ENCODE results near the gene FOXJ1.
"Not testable (repeated sequence)": the region's sequence is repeated elsewhere in the genome, so short reads cannot be mapped to it uniquely, and the experiment has no call there.

Gene FOXJ1, protein sequence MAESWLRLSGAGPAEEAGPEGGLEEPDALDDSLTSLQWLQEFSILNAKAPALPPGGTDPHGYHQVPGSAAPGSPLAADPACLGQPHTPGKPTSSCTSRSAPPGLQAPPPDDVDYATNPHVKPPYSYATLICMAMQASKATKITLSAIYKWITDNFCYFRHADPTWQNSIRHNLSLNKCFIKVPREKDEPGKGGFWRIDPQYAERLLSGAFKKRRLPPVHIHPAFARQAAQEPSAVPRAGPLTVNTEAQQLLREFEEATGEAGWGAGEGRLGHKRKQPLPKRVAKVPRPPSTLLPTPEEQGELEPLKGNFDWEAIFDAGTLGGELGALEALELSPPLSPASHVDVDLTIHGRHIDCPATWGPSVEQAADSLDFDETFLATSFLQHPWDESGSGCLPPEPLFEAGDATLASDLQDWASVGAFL

DNA sequence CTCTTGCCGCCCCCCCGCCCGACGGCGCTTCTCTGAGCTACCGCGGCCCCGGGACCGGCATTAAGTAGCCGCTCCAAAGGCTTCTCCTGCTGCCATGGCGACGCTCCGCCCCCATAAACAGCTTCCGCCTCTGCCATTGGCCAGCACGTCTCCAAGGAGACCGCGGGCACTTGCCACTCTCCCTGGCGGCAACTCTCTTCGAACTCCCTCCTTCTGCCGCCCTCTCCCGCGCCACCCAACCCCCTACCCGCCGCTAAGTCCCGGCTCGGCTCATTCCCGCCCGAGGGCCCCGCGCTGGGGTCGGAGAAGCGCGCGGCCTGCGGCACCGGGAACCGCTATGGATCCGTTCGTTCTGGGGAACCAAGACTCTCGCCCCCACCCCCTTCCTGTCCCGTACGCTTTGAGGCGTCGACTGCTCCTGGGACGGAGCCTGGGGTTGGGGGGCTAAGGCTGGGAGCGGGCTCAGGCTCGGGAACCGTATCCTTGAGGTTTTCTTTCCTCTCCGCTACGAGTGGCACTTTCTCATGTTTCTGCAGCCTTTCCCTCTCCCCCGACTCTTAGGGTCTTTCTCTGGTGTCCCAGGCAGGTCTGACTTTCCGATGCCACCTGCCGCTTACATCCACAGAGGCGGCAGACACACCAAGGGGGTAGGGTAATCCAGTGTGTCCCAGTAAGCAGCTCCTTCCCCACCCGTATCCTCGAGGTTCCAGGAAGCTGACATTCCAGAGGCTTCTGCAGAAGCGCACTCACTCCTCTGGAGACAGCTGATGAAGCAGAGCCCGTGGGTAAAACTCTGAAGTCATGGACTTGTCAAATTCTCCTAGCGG lies at the start of gene FOXJ1:
Gene FOXJ1, minus strand, starts transcription at position 34 of the 827 bp plus-strand sequence. CDS start 850 bp downstream, outside the sequence.
- DNase-seq: peak; percentile 85 to 99 (median 92)
- intact Hi-C loops (cut with DNase I): no loop called here

DNA sequence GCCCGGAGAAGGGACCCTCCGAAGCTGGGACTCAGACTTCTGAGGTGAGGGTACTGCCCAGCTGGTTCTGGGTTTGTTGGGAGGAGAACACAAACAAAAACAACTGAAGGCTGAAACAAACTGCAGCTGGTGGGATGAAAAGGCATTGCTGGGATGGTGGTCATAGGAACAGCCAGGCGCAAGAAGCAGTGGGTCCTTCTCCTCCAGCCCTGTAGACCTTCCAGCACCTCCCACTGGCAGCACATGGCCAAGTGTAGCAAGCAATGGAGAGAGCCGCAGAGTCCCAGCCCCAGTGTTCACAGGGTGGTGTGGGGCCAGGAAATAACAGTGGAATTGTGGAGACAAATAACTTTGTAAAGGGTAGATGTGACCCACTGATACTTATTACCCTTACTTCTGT lies 48.7 kb upstream of the FOXJ1 start:
- intact Hi-C loops (cut with DNase I): no loop called here
- no peak for DNase-seq

DNA sequence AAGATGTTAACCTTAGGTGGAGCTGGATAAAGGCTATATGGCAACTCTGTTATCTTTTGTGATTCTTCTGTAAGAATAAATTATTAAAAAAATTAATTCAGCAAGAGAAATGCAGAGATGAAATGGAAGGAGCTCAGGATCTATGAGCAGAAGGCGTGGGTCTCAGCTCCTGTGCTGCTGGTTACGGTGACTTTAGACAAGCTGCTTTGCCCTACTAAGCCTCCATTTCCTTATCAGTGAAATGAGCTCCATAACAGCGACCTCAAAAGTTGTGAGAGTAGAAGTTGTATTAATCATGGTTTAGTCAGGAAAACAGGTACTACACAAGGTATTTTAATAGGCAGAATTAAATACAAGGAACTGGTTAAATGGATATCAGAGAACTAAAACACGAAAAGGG lies 48.2 kb upstream of the FOXJ1 start:
- DNase-seq: no peak
- intact Hi-C loops (cut with DNase I): no loop called here

DNA sequence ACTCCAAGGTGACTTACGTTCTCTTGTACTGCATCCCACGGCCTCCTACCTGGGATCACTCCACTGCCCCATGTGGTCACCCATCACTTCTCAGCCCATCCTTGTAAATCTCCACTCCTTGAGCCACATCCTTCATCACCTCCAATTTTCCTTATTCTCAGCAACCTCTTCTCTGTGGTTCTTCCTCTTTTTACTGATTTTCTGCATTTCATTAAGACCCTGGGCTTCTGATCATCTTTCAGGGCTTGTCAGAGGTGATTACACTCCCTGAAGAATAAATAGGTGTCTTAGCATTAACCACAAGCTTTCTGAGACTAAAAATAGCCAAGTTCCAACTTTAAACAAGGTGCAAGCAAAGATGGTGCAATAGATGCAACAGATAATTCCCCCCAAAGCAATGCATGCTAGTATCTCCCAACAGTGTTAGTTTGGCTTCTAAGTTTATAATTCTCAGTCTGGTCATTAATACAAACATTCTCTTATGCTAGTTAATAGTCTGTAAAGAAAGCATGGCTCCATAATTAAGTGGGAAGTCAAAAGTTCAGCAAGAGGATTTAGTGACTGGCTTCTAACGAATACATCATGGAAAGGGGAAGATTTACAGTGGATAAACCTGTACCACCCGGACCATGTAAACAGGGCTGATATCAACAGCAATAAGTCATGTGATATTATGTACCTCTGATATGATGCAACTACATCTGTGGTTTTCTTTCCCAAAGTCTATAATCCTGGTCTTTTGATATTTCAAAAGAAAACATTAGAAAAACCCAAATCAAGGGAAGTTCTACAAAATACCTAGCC lies 47.4 kb upstream of the FOXJ1 start:
- intact Hi-C loops (cut with DNase I): no loop called here
- no peak for DNase-seq

DNA sequence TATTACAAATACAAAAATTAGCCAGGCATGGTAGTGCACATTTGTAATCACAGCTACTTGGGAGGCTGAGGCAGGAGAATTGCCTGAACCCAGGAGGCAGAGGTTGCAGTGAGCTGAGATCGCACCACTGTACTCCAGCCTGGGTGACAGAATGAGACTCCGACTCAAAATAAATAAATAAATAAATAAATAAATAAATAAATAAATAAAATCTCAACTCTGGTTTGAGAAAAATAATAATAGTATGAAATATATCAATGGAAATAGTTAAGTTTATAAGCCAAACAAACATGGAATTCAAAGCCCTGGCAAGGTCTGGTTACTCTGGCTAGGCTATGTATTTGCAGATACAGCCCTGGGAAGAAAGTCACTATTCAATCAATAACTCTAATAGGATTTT lies 45.7 kb upstream of the FOXJ1 start:
- intact Hi-C loops (cut with DNase I); DNase-seq: not testable (repeated sequence)

DNA sequence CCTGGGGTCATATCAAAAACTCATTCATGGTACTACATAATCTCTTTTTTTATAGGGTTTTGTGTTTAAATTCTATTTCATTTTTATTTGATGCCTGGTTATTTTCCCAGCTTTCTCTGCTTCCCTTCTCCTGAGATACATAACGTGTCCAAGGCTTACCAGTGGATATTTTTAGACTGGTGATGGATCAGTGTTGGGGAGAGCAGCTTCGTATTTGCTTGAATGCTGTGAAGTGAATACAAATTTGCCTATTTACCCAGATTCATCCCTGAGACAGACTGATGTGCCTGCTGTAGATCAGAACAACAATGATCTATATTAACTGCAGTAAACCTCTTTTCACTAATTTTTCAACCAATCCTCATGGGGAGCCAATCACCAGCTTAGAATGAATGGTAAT lies 43.2 kb upstream of the FOXJ1 start:
- no peak for DNase-seq
- intact Hi-C loops (cut with DNase I): loop anchor here (5.0 kb wide), 1 partner anchor 93 kb away; no protein-coding TSS in a partner anchor

DNA sequence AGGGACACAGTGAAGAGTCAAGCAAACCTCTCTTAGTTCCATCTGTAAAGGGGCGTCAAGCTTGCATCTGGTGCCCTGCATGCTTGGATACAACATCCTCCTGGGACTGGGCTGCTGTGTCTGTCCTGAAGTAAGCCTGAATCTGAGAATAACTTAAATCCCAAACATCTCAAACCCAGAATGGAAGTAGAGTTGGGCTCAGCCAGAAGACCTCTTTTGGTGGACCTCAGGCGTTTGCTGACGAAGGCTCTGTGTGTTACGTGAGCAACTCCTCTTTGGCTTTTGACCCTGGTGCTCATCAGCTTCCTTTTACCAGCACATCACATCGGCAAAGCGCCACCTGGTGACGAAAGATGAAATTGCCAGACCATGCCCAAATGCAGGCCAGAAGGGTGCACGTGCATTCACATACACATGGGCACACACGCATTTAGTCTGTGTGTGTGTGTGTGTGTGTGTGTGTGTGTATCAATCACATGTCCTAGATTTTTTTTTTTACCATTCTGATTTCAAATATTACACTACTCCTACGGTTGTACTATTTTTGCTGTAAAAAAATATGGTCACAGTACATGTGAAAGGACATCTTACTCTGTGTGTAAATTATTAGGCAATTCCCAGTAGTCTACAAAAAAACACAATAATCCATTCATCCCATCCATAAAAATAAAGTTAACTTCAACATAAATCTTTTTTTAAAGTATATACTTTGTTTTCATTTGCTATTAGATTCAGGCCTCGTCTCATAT lies 41.1 kb upstream of the FOXJ1 start:
- peak; percentile 69 to 98 (median 86) for DNase-seq
- intact Hi-C loops (cut with DNase I): loop anchor here (1.0 to 5.0 kb wide), 2 partner anchors 61 to 95 kb away; no protein-coding TSS in a partner anchor

DNA sequence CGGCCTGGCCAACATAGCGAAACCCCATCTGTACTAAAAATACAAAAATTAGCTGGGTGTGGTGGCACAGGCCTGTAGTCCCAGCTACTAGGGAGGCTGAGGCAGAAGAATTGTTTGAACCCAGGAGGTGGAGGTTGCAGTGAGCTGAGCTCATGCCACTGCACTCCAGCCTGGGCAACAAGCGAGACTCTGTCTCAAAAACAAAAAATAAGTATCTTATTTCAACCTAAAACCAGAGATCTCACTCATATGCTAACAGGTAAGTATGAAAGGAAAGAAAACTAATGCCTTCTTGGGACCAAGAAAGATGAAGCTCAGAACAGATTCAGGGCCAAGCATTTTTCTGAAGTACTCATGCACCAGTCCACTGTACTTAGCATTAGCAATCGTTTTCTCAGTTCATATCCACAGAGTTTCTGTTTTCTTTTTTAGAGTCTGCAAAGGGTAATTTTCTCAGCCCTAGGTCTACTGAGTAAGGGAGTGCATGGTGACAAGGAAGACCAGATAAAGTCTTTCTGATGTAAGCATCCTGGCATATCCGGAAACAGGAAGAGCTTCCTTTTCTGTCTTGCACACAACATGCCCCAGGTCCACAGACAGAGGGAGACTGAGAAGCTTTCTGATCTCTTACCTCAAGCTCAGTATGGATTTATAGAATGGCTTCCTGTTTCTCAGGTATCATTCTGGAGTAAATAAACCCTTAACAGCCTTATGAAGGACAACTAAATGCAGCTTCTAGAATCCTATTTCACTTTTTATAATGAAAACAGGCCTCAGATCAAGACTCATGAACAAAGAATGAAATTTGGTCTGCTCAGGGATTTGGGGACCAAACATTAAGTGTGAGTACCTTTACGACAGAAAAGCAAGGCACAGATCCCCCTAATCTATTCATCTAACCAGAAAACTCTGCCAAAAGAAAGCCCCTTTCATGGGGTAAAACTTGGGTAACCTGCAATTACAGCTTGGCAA lies 38.7 kb upstream of the FOXJ1 start:
- DNase-seq: no peak
- intact Hi-C loops (cut with DNase I): loop anchor here (5.0 kb wide), 1 partner anchor 98 kb away; no protein-coding TSS in a partner anchor

DNA sequence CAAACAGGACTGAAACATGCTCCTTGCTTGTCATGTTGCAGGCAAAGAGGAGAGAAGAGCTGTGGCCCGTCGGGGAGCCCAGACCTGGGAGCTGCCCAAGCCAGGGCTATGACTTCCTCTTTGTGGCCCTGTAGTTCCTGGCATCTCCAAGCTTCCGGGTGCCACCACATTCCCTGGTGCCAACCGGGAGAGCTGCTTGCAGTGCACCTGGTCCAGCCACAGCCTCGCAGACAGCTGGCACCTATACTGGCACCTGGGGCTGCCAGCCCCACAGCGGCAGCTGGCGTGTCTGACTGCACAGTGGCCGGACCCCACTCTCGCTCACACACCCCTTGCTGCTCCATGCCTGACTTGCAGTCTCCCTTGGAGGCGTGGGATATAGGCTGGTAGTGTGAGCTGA lies 37.1 kb upstream of the FOXJ1 start:
- DNase-seq: no peak
- intact Hi-C loops (cut with DNase I): no loop called here

DNA sequence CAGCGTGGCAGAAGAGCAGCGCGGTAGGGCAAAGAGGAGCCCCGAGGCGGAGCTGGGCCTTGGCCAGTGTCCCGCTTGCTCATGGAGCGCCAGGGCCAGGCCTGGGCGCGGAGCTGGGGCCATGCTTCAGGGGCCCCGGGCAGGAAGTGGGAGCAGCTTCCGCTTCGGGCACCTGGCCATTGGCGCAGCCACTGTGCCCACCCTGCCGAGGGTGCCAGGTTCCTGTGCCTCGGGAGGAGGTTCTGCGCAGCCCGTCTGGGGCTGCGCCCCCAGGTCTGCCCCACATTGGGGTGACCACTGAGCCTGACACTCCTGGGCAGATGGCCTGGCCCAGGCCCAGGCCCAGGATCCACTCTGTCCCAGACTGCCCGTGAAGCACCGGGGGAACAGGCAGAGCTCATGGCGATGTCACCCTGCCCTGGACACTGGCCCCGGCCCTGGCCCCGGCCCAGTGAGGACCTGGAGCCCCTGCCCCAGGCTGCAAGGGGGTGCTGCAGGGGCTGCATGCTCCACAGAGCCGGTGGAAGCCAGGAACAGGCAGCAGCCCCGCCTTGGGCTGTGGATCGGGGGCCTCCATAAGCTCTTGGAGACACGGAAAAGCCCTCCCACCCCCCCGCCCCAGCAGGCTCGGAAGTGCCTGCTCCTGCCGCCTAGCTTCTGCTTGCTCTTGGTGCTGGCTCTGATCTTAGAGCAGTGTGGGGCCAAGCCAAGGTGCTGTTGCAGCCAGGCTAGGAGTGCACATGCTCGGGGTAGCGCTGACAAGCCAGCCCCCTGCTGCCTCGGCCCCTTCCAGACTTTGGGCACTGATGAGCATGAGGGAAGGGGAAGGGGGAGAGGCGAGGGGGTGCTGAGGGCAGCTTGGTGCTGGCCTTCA lies 35.9 kb upstream of the FOXJ1 start:
- no peak for DNase-seq
- intact Hi-C loops (cut with DNase I): no loop called here

DNA sequence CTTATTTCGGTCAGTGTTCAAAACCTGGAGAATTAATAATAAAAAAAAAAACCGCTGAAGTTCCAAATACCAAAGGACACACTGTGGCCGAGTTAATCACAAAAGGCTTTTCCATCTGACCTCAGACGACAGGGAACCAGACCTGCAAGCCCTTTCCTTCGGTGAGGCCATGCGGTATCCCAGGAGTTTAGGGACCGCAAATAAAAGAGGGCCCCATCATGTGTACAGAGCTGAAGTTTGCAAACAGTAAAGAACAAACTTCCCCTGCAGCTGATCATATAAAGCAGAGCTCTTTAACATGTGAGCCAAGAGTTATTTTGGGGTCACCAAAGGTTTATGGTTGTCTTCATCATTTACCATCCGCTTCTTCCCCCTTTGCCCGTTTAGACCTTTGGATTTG lies 33.0 kb upstream of the FOXJ1 start:
- peak in 1 of 10 donors; percentile 46 for DNase-seq
- intact Hi-C loops (cut with DNase I): no loop called here

DNA sequence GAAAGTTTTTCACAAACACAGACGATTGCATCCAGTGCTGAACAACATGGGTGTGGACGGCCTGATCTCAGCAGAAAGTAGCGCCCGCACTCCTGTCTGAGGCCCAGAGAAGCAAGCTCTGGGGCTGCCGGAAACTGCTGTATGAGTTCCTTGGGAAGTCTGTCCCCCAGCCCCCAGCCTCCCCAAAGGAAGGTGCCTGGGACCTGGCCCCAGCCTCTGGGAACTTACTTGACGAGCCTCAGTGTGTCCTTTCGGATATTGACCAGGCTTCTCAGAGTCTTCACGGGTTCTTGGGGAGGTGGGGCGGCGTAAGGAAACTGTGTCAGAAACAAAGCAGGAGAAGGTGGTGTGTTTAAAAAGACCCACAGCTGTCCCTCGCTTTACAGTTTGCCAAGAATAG lies 32.4 kb upstream of the FOXJ1 start:
- DNase-seq: peak in 1 of 10 donors; percentile 67
- intact Hi-C loops (cut with DNase I): no loop called here

DNA sequence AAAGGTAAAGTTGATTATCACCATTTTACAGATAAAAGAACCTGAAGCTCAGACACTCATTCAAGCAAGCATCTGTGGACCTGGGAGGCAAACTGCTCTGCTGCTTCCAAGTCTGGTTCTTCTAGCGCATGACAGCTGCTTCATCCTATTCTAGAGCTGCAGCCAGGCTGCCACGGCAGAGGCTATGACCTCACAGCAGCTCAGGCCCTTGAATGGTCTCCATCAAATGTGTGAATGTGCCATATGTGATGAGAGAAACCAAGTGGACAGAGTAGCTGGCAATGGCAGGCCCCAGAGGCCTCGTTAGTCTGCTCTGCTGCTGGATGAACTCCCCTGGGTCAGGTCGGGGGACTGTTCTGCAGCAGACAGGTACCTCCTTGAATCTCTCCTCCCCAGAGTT lies 30.7 kb upstream of the FOXJ1 start:
- intact Hi-C loops (cut with DNase I): no loop called here
- peak in 1 of 10 donors; percentile 81 for DNase-seq

DNA sequence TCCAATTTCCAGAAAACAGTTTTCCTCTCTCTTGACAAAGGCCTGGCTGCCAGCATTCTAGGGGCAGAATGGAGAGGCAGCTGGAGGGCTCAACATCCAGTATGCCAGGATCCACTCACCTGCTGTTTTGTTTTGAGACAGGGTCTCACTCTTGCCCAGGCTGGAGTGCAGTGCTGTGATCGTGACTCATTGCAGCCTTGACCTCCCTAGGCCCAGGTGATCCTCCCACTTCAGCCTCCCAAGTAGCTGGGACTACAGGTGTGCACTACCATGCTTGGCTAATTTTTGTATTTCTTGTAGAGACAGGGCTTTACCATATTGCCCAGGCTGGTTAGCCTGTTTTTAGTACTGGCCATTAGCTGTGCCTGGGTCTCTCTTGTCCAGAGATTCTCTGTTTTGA lies 29.1 kb upstream of the FOXJ1 start:
- no peak for DNase-seq
- intact Hi-C loops (cut with DNase I): no loop called here

DNA sequence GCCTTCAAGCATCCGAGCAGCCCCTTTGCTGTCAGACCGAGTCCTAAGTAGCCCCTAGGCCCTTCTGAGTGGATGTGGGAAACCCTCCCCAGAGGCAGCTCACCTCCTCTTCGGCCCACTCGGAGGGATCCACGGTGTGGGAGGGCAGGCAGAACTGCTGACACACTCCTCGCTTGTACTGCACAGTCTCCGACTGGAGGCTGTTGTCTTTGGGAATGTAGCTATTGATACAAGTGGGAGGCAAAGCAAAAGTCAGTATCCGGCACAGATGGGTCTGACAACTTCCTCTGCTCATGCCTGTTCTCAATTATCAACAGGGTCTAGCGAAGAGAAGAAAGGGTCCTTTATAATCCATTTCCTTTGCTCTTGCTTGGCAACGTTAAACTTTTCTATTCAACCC lies 25.9 kb upstream of the FOXJ1 start:
- intact Hi-C loops (cut with DNase I): no loop called here
- peak in 2 of 10 donors; percentile 33 to 85 for DNase-seq

DNA sequence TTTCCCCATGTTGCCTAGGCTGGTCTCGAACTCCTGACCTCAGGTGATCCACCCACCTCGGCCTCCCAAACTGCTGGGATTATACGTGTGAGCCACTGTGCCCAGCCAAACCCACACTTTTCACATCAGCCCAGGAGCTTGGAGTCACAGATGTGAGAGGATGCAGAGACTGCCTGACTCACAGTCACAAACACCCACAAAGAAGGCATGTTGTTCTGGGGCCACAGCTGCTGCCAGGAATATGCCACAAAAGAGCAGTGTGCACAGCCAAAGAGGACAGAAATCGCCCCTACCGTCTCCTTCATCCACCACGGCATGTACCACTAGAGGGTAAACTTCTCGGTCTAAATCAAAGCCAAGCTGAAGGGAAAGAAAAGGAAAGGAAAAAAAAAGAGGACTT lies 25.1 kb upstream of the FOXJ1 start:
- intact Hi-C loops (cut with DNase I): no loop called here
- peak; percentile 52 to 96 (median 70) for DNase-seq

DNA sequence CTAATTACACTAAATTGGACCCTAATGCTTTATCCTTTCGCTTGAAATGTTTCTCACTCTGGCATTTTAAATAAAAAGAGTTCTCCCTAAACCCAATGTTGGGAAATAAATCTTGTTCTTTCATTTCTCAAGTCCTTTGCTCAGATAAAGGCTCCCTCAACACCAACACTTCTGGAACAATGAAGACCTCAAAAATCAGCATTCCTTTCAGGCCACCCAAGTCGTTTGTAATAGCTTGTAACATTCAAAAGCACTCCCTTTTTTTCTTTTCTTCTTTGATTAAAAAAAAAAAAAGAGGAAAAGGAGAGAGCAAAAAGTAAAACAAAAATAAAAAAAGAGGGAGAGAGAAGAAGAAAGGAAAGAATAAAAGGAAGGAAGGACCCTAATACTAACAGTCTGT lies 23.3 kb upstream of the FOXJ1 start:
- no peak for DNase-seq
- intact Hi-C loops (cut with DNase I): no loop called here

DNA sequence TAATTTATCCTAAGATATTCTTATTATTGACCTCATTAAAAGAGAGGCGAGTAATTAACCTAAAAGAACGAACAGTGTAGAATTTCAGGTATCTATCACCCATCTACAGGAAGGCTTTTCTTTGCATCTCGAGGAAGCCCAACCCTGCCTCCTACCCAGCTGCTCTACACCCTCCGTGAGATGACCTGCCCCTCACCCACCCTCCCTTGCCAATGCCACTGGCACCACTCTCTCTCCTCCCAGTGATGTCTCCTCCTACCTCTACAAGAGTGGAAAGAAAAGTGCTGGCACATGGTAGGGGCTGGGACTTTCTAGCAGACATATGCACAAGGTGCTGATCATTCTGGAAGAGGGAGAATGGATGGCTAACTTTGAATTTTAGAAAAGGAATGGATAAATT lies 22.9 kb upstream of the FOXJ1 start:
- DNase-seq: peak in 1 of 10 donors; percentile 5
- intact Hi-C loops (cut with DNase I): no loop called here

All from posterior cingulate gyrus (tissue), 11 donors.